AG08396 (cell line): ENCODE measurements around the gene CRX.
"Not testable (repeated sequence)": the region's sequence is repeated elsewhere in the genome, so short reads cannot be mapped to it uniquely, and the experiment has no call there.

ENCODE experiments used
- DNase-seq: peaks from one replicate; pipeline ENCODE4 v3.0.0; 2012; ENCODE audit warnings: low spot score, mixed read lengths

The CRX gene

GRCh38 chr19:47859838-47860237 is 38.1 kb downstream of the CRX start:
- DNase-seq, result not testable (repeated sequence)

DNA sequence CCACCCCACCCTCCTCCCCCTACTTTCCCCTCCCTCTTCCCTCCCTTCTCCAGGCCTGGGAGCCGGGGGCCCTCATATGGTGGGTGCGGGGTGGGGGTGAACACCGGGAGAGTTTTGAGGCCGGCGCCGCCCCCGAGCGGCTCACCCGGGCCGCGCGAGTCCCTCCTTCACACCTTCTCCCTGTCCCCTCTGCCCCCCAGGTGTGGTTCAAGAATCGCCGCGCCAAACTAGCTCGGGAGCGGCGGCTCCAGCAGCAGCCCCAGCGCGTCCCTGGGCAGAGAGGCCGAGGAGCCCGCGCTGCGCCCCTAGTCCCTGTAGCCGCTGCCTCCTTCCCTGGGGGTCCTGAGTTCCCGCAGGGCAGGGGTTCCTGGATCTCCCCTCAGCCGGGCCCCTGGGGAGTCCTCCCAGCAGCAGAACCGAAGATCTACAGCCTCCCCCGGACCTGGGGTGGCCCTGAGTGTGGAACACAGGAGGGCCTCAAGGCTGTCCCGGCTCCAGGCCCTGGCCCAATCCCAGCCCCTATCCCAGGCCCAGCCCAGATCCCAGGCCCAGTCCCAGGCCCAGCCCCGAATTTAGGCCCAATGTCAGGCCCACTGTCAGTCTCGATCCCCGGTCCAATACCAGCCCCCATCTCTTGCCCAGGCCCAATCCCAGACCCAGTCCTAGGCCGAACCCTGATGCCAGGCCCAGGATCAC is 39.0 kb downstream of the CRX start:
- no peak for DNase-seq

DNA sequence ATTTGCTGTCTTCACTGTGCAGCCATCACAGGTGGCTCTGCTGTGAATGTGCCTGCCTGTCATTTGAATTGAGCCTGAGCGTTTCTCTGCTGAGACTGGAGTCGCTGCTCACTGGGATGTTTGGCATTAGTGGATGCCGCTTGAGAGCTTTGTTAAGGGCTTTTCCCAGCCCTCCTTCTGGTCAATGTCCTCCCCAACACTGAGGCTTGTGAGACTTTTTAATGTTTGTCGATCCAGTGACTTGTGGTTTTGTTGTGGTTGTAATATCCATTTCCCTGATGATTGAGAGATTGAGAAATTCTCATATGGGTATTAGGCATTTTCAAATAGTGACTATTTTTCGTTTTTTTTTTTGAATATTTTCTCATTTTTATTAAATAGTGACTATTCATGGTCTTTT is 39.9 kb downstream of the CRX start:
- DNase-seq, result no peak

- DNase-seq, result peak; percentile 93
Measured at GRCh38 chr19:47863514-47863936, 41.8 kb downstream of the CRX start.

- DNase-seq, result no peak
Measured at GRCh38 chr19:47865166-47865565, 43.4 kb downstream of the CRX start.

DNA sequence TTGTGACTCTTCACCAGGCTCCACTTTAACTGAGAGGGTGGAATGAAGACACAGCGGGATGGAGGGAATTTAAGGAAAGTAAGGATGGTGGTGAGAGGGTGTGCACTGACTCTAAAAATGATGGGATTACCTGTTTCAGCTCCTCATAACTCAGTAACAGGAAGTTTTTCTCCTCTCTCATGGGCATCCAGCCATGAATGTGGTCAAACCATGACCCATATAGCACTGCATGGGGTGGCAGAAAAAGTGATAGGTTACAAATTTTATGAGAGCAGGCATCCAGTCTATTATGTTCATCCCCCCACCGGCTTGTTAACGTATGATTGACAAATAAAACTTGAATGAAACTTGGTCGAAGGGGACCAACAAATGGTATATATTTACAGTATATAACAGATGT is 57.2 kb downstream of the CRX start:
- DNase-seq, result no peak

GRCh38 chr19:47879385-47879784 is 57.6 kb downstream of the CRX start:
- not testable (repeated sequence) for DNase-seq

- DNase-seq, result no peak
Measured at GRCh38 chr19:47881757-47882156, 60.0 kb downstream of the CRX start.

DNA sequence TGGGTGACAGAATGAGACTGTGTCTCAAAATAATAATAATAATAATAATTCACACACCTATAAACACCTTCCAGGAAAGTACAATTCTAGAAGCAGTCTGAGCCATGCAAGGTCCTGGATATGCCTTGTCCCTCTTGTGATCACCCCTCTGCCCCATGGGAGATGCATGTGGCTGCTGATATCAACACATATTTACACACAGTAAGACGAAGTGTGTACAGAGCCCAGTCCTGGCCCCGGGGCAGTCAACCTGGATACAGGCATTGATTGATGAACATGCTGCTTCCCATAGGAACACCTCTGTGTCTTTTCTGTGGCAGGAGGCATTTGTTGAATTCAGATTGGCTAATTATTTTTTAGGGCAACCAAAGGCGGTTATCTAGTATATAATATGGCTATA is 61.2 kb downstream of the CRX start:
- no peak for DNase-seq

DNA sequence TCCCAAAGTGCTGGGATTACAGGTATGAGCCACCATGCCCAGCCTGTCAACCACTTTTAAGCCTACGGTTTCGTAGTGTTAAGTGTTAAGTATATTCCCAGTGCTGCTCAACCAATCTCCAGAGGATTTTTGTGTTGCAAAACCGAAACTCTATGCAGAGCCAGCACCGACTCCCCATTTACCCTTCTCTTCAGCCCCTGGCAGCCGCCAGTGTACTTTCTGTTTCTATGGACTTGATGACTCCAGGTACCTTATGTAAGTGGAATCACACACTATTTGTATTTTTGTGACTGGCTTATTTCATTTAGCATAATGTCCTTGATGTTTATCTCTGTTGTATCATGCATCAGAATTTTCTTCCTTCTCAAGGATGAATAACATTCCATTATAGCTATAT is 63.3 kb downstream of the CRX start:
- DNase-seq, result no peak

DNA sequence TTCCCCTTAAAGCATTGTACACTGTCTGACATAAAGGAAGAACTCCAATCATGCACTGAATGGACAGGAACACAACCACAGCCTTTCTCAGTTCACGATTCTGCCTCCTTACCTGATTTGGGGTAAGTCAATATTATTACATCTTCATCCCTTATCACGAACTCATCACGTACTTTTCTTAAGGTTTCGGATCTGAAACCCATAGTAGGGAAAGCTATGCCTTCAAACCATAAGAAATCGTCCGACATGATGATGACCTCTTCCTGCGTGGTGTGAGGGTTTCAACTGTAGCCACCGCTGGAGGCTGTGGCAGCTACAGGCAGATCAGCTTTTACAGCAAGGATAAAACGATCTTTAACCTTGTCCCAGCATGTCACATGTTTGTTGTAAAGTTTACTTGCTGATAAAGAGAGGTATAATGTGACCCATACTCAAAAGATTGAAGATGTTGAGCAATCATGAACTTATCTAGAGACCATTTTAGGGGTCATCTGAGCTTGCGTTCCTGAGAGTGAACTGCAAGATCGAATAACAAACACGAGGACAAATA is 64.3 kb downstream of the CRX start, which contains the start of gene SULT2A1:
Gene SULT2A1, minus strand, starts transcription at position 306 of the 550 bp plus-strand sequence. Its CDS starts 58 bp downstream, at position 248.
- no peak for DNase-seq

GRCh38 chr19:47890865-47891621 is 69.3 kb downstream of the CRX start:
- no peak for DNase-seq

- DNase-seq, result no peak
Measured at GRCh38 chr19:47891622-47891922, 69.8 kb downstream of the CRX start.

DNA sequence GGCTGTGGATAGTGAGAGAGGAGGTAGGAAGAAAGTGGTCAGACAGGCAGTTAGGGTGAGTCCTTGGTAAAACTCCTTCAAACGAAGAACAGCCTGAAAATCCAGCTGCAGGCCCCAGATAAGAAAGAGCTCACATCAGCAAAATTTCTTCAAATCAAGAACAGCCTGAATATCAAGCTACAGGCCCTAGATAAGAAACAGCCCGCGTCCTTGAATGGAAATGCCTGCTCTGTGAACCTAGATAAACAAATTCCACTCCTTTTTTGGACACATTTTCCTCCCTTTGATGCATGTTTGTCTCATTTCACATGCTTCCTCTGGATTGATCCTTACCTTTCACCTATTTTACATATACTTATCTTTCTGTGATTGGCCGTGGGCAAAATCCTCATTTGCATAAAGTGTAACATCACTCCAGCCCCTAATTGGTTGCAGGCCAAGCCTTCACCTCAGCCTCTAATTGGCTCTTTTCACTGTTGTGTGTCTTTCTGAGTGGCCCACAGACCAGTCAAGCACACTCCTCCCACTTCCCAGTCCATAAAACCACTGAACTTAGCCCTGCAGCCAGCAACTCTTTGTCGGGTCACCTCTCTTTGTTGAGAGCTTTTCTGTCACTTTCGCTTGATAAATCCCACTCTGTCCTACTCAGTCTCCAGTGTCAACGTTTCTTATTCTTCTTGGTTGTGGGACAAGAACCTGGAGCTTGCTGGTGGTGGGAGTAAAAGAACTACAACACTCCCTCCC is 70.4 kb downstream of the CRX start:
- no peak for DNase-seq
